GM12878 (cell line): ENCODE data around the gene TEX54. TPM values are rescaled to one million over a fixed set of nuclear protein-coding genes. Genes with fewer than 3 reads are reported as not detected.
A peak's percentile ranks its signal among the peaks of the same experiment; 100 is the strongest.

Experiments used
- ATAC-seq: fragments of 200-7000 bp; cut with Tn5 transposase; 3 replicates; pipeline ENCODE4 v1.9.1; 2020; ENCODE audit warnings: mild to moderate bottlenecking, moderate library complexity
- BruUV-seq: library from RNA; stranded (reverse); fragments of 400-500 nt; replicated peaks from 2 replicates; lab custom pipeline; 2021; lab: Mats Ljungman, UMichigan
- CTCF ChIA-PET: fragments of 300-600 bp; sonication (Branson Sonifier 250); formaldehyde crosslinking; extraction: SDS; loops from one replicate; lab custom pipeline; 2021; ENCODE audit warnings: inconsistent platforms; lab: Yijun Ruan, JAX
- POLR2A ChIA-PET: fragments of 350-600 bp; formaldehyde crosslinking; extraction: SDS; loops from one replicate; lab custom pipeline; 2021; ENCODE audit warnings: inconsistent platforms; lab: Charles Lee
- RAD21 ChIA-PET: fragments of 300-600 bp; sonication (Branson Sonifier 250); formaldehyde crosslinking; loops from one replicate; lab custom pipeline; 2023; ENCODE audit warnings: antibody characterized with exemption; ENCODE audit not compliant: unreplicated experiment; lab: Charles Lee
- SMC1A ChIA-PET: fragments of 300-600 bp; sonication (Branson Sonifier 250); formaldehyde crosslinking; loops from one replicate; lab custom pipeline; 2023; ENCODE audit not compliant: unreplicated experiment, uncharacterized antibody; lab: Charles Lee
- DNase-seq: peaks from one replicate; pipeline ENCODE4 v3.0.0-alpha.2; 2011; ENCODE audit warnings: low read depth, low spot score
- FAIRE-seq: peaks from 3 replicates; lab custom pipeline; 2011; peaks lifted over from hg19 to GRCh38; lab: Jason Lieb, UNC
- H2AFZ ChIP-seq: 2 replicates; pipeline ENCODE4 v1.6.0; 2011; ENCODE audit warnings: low read depth, low read length, control low read depth; ENCODE audit not compliant: control insufficient read depth
- H3K27ac ChIP-seq: 2 replicates; pipeline ENCODE4 v1.5.1; 2011; ENCODE audit warnings: control low read depth; ENCODE audit not compliant: control insufficient read depth, insufficient read depth
- H3K27me3 ChIP-seq, 2 experiments: replicated peaks in 1 of 2; 2 replicates each; pipeline versions ENCODE4 v1.6.0 to v1.6.1; 2011; ENCODE audit warnings: low read length in 1 of 2; ENCODE audit not compliant: control insufficient read depth in 2 of 2, insufficient read depth in 2 of 2
- H3K36me3 ChIP-seq, 2 experiments: 2 replicates each; pipeline ENCODE4 v1.5.1; 2011; ENCODE audit warnings: low read length in 1 of 2; ENCODE audit not compliant: control insufficient read depth in 2 of 2, insufficient read depth in 2 of 2
- H3K4me1 ChIP-seq: 2 replicates; pipeline ENCODE4 v1.6.1; 2011; ENCODE audit warnings: mild to moderate bottlenecking, low read length, moderate library complexity, mixed read lengths; ENCODE audit not compliant: control insufficient read depth, insufficient read depth
- H3K4me2 ChIP-seq: 2 replicates; pipeline ENCODE4 v1.6.0; 2011; ENCODE audit warnings: control low read depth; ENCODE audit not compliant: control insufficient read depth, insufficient read depth
- H3K4me3 ChIP-seq: fragments of 200-600 bp; sonication (generic); 2 replicates; pipeline ENCODE4 v1.5.1; 2016
- H3K79me2 ChIP-seq: 2 replicates; pipeline ENCODE4 v1.6.0; 2011; ENCODE audit warnings: low read length; ENCODE audit not compliant: control insufficient read depth, insufficient read depth
- H3K9ac ChIP-seq: 2 replicates; pipeline ENCODE4 v1.8.0; 2011; ENCODE audit warnings: low read length, control low read depth, mixed read lengths; ENCODE audit not compliant: control insufficient read depth, insufficient read depth
- H3K9me3 ChIP-seq: replicated peaks from 3 replicates; pipeline ENCODE4 v1.5.1; 2011; ENCODE audit warnings: mild to moderate bottlenecking, low read length; ENCODE audit not compliant: control insufficient read depth, insufficient read depth
- H4K20me1 ChIP-seq: 2 replicates; pipeline ENCODE4 v1.6.0; 2011; ENCODE audit not compliant: control insufficient read depth, insufficient read depth
- ATF7 ChIP-seq: fragments of 450-650 bp; IDR thresholded peaks from 2 replicates; pipeline ENCODE4 v1.6.1; 2016; ENCODE audit warnings: low read depth, mild to moderate bottlenecking
- CREB1 ChIP-seq: IDR thresholded peaks from 2 replicates; pipeline ENCODE4 v1.6.1; 2012; ENCODE audit warnings: low read depth, mild to moderate bottlenecking, inconsistent platforms
- CREM ChIP-seq: IDR thresholded peaks from 2 replicates; pipeline ENCODE4 v1.6.1; 2014; ENCODE audit warnings: antibody characterized with exemption, low read depth
- GATAD2B ChIP-seq: fragments of 450-650 bp; conservative IDR thresholded peaks from 2 replicates; pipeline ENCODE4 v1.6.1; 2017; ENCODE audit warnings: low read depth, mild to moderate bottlenecking, moderate library complexity
- HDAC6 ChIP-seq: fragments of 200-600 bp; sonication (generic); IDR thresholded peaks from one replicate; pipeline ENCODE4 v1.8.0; 2017; ENCODE audit warnings: antibody characterized with exemption; ENCODE audit not compliant: unreplicated experiment
- KAT2A ChIP-seq: conservative IDR thresholded peaks from 2 replicates; pipeline ENCODE4 v1.6.1; 2011; ENCODE audit warnings: low read depth, low read length; ENCODE audit not compliant: control insufficient read depth
- POLR2AphosphoS2 ChIP-seq: IDR thresholded peaks from 2 replicates; pipeline ENCODE4 v1.6.1; 2011; ENCODE audit warnings: low read depth, mild to moderate bottlenecking, low read length, improper control_type of control experiment, moderate library complexity
- SMAD5 ChIP-seq: IDR thresholded peaks from 2 replicates; pipeline ENCODE4 v1.6.1; 2016; ENCODE audit warnings: antibody characterized with exemption, low read depth
- TARDBP ChIP-seq: IDR thresholded peaks from 2 replicates; pipeline ENCODE4 v1.6.1; 2016; ENCODE audit warnings: borderline replicate concordance
- WRNIP1 ChIP-seq: IDR thresholded peaks from 2 replicates; pipeline ENCODE4 v1.6.1; 2011; ENCODE audit warnings: low read depth, low read length, improper control_type of control experiment, borderline replicate concordance
- ZBED1 ChIP-seq: IDR thresholded peaks from 2 replicates; pipeline ENCODE4 v1.6.1; 2016; ENCODE audit warnings: borderline replicate concordance
- WGBS: methylation state at CpG from one replicate; pipeline ENCODE4 v1.1.6; 2016; ENCODE audit warnings: low lambda C conversion rate; ENCODE audit not compliant: insufficient replicate concordance, insufficient coverage; ENCODE audit errors: missing lambda C conversion rate; 5-methylcytosine and 5-hydroxymethylcytosine counted together
- in situ Hi-C: fragments of 300-500 bp; cut with MboI; formaldehyde crosslinking; loops from 9 replicates; pipeline ENCODE4 v1.14.3; 2018; ENCODE audit warnings: mixed read lengths
- intact Hi-C: fragments of 100-400 bp; cut with micrococcal nuclease; formaldehyde crosslinking; loops from one replicate; pipeline ENCODE4 v1.14.2; 2022; ENCODE audit not compliant: unreplicated experiment
- polyA plus RNA-seq, 11 experiments: library from polyadenylated mRNA; depleted of rRNA in 4 of 11; unstranded in 6 of 11; stranded (reverse) in 5 of 11; fragments of >200 nt; fragmentation: Nextera tagmentation in 4 of 11; fragmentation: Illumina TruSeq in 1 of 11; extraction: Ambion mirVana in 4 of 11; extraction: Trizol in 1 of 11; gene quantifications; 1 replicate in 1 of 11; 2 replicates in 10 of 11; pipeline versions ENCODE4 v1.2.1 to v1.2.3, GENCODE V29; 2011 to 2016; ENCODE audit warnings: inconsistent platforms in 2 of 11, missing spikeins in 2 of 11, low read depth in 1 of 11
- total RNA-seq, 4 experiments: library from RNA; depleted of rRNA in 3 of 4; stranded (reverse); fragments of >200 nt in 3 of 4; fragmentation: Illumina TruSeq in 1 of 4; extraction: Trizol in 1 of 4; gene quantifications; 2 replicates each; pipeline versions ENCODE4 v1.2.1 to v1.2.3, GENCODE V29; 2013 to 2021
- TF ChIP-seq, protein P1 (sequence below): IDR thresholded peaks from 2 replicates; pipeline ENCODE4 v1.6.1; 2012; ENCODE audit warnings: low read length, inconsistent platforms
- TF ChIP-seq, protein P2 (sequence below): fragments of 450-650 bp; IDR thresholded peaks from 2 replicates; pipeline ENCODE4 v1.6.1; 2017; ENCODE audit warnings: antibody characterized with exemption, mild to moderate bottlenecking, moderate library complexity

The TEX54 gene
- total and polyA plus RNA-seq, 10 of the 15 experiments (the other 5 are each of a cell fraction or from before 2014, with no cell fraction given), result 0.38 to 0.68 (median 0.51) TPM; not detected in 7

- ChIA-PET SMC1A (interaction anchor here (0.6 to 5.2 kb wide), 15 partner anchors 9 to 341 kb away, joined by 3 to 36 read pairs (median 4); partner anchors contain the start of genes HNRNPUL2, TMEM179B, WDR74 and ZBTB3), CTCF (interaction anchor here (0.9 to 5.9 kb wide), 8 partner anchors 14 to 312 kb away, joined by 3 to 68 read pairs (median 4); partner anchors contain the start of genes SLC3A2, TMEM179B and TMEM223), RAD21 (interaction anchor here (0.9 to 3.6 kb wide), 6 partner anchors 11 to 128 kb away, joined by 3 to 31 read pairs (median 10); partner anchors contain the start of genes HNRNPUL2, STX5, TMEM179B and TTC9C), POLR2A (interaction anchor here (0.5 to 7.8 kb wide), 27 partner anchors 8 to 254 kb away, joined by 3 to 92 read pairs (median 5); partner anchors contain the start of genes C11orf98, CSKMT, HNRNPUL2 and MTA2)
- H4K20me1 ChIP-seq, result 0 out of 2 replicates have a peak, but pooled peaks cover 3% of the 10 kb centered on the region
- H3K4me1 ChIP-seq, result peaks cover 17% of the 10 kb centered on the region
- peak overlapping the region; percentile 88 for H3K27ac ChIP-seq
- H3K9ac ChIP-seq, result peak overlapping the region; percentile 88
- H3K4me3 ChIP-seq, result peak overlapping the region; percentile 91
- peak overlapping the region; percentile 94 for H3K4me2 ChIP-seq
- H3K36me3 ChIP-seq, result peaks cover 17 to 32% of the 10 kb centered on the region in 2 experiments
- no peak overlapping the region for H2AFZ ChIP-seq
- H3K79me2 ChIP-seq, result peaks cover 83% of the 10 kb centered on the region
- H3K27me3 ChIP-seq, result no peaks in the 10 kb centered on the region
- TF ChIP-seq WRNIP1 (0 out of 2 replicates have a peak, but pooled peaks have one; percentile 35), POLR2AphosphoS2 (no peak), SMAD5 (peak; percentile 17; the same call in 1 of the 2 replicates), GATAD2B (no peak), CREM (0 out of 2 replicates have a peak, but pooled peaks have one; percentile 7), TARDBP (0 out of 2 replicates have a peak, but pooled peaks have one; percentile 21), KAT2A (no peak), CREB1 (peak; percentile 23; the same call in 1 of the 2 replicates), HDAC6 (no peak), ATF7 (0 out of 2 replicates have a peak, but pooled peaks have one; percentile 39), ZBED1 (peak; percentile 30; the same call in 1 of the 2 replicates)
- TF ChIP-seq, protein P1, sequence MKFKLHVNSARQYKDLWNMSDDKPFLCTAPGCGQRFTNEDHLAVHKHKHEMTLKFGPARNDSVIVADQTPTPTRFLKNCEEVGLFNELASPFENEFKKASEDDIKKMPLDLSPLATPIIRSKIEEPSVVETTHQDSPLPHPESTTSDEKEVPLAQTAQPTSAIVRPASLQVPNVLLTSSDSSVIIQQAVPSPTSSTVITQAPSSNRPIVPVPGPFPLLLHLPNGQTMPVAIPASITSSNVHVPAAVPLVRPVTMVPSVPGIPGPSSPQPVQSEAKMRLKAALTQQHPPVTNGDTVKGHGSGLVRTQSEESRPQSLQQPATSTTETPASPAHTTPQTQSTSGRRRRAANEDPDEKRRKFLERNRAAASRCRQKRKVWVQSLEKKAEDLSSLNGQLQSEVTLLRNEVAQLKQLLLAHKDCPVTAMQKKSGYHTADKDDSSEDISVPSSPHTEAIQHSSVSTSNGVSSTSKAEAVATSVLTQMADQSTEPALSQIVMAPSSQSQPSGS, result 0 out of 2 replicates have a peak, but pooled peaks have one; percentile 15
- TF ChIP-seq, protein P2, sequence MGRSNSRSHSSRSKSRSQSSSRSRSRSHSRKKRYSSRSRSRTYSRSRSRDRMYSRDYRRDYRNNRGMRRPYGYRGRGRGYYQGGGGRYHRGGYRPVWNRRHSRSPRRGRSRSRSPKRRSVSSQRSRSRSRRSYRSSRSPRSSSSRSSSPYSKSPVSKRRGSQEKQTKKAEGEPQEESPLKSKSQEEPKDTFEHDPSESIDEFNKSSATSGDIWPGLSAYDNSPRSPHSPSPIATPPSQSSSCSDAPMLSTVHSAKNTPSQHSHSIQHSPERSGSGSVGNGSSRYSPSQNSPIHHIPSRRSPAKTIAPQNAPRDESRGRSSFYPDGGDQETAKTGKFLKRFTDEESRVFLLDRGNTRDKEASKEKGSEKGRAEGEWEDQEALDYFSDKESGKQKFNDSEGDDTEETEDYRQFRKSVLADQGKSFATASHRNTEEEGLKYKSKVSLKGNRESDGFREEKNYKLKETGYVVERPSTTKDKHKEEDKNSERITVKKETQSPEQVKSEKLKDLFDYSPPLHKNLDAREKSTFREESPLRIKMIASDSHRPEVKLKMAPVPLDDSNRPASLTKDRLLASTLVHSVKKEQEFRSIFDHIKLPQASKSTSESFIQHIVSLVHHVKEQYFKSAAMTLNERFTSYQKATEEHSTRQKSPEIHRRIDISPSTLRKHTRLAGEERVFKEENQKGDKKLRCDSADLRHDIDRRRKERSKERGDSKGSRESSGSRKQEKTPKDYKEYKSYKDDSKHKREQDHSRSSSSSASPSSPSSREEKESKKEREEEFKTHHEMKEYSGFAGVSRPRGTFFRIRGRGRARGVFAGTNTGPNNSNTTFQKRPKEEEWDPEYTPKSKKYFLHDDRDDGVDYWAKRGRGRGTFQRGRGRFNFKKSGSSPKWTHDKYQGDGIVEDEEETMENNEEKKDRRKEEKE, result no peak
- intact Hi-C loops (no loop called here), in situ Hi-C loops (no loop called here)
- H3K9me3 ChIP-seq, result no peaks in the 10 kb centered on the region
- no peak for FAIRE-seq
- no peak for ATAC-seq
- under 1% methylated on average over 15 of the region's 15 CpGs for WGBS
- TSS peak; percentile 72 for BruUV-seq
- DNase-seq, result no peak
Observed at GRCh38 chr11:62854825-62855570, 22.4 kb upstream of the TEX54 start.
